IMR-90 (cell line): ENCODE measurements around the gene B4GALNT1. TPM values are rescaled to one million over a fixed set of nuclear protein-coding genes. Genes with fewer than 3 reads are reported as not detected.

Source experiments
- ATAC-seq: fragments of 200-7000 bp; cut with Tn5 transposase; 2 replicates; pipeline ENCODE4 v1.9.1; 2020; ENCODE audit warnings: low read depth, mild to moderate bottlenecking, moderate library complexity
- BruUV-seq: library from RNA; stranded (reverse); fragments of 400-500 nt; replicated peaks from 2 replicates; lab custom pipeline; 2021; lab: Mats Ljungman, UMichigan
- CTCF ChIA-PET: fragments of 300-600 bp; formaldehyde crosslinking; extraction: SDS; loops from one replicate; lab custom pipeline; 2021; ENCODE audit warnings: antibody characterized with exemption; lab: Yijun Ruan, JAX
- POLR2A ChIA-PET: fragments of 300-600 bp; sonication (Branson Sonifier 250); formaldehyde crosslinking; loops from one replicate; lab custom pipeline; 2022; ENCODE audit warnings: antibody characterized with exemption; ENCODE audit not compliant: unreplicated experiment; lab: Charles Lee
- DNase-seq: peaks from one replicate; pipeline ENCODE4 v3.0.0; 2013
- H2AFZ ChIP-seq: replicated peaks from 2 replicates; pipeline ENCODE3; 2013; ENCODE audit warnings: low read length, mild to moderate bottlenecking; ENCODE audit not compliant: poor library complexity
- H2AK5ac ChIP-seq: 2 replicates; pipeline ENCODE4 v1.6.1; 2013; ENCODE audit warnings: low read depth, low read length, inconsistent platforms
- H2AK9ac ChIP-seq: replicated peaks from 2 replicates; pipeline ENCODE3; 2013; ENCODE audit warnings: mild to moderate bottlenecking, low read depth, low read length, moderate library complexity; ENCODE audit not compliant: poor library complexity
- H2BK120ac ChIP-seq: 2 replicates; pipeline ENCODE4 v1.6.1; 2013; ENCODE audit warnings: low read depth, low read length, inconsistent platforms
- H2BK15ac ChIP-seq: 3 replicates; pipeline ENCODE4 v1.6.1; 2013; ENCODE audit warnings: low read depth, low read length, inconsistent platforms
- H2BK20ac ChIP-seq: 2 replicates; pipeline ENCODE4 v1.6.1; 2013; ENCODE audit warnings: low read depth, mild to moderate bottlenecking, inconsistent platforms, low read length, moderate library complexity
- H2BK5ac ChIP-seq: 2 replicates; pipeline ENCODE4 v1.6.1; 2013; ENCODE audit warnings: mild to moderate bottlenecking, low read depth, low read length, inconsistent platforms; ENCODE audit not compliant: poor library complexity, severe bottlenecking
- H3K14ac ChIP-seq: replicated peaks from 2 replicates; pipeline ENCODE4 v1.6.1; 2013; ENCODE audit warnings: low read depth, low read length, inconsistent platforms
- H3K18ac ChIP-seq: 2 replicates; pipeline ENCODE4 v1.6.1; 2013; ENCODE audit warnings: low read depth, low read length, control low read depth
- H3K23ac ChIP-seq: 2 replicates; pipeline ENCODE4 v1.6.1; 2013; ENCODE audit warnings: low read depth, low read length, inconsistent platforms
- H3K27ac ChIP-seq: 2 replicates; pipeline ENCODE4 v1.5.1; 2013; ENCODE audit warnings: mild to moderate bottlenecking, control low read depth, low read length; ENCODE audit not compliant: insufficient read depth
- H3K27me3 ChIP-seq: 2 replicates; pipeline ENCODE4 v1.6.1; 2013; ENCODE audit warnings: low read length; ENCODE audit not compliant: control insufficient read depth, insufficient read depth
- H3K36me3 ChIP-seq: 2 replicates; pipeline ENCODE4 v1.6.1; 2013; ENCODE audit warnings: low read length, mixed read lengths; ENCODE audit not compliant: control insufficient read depth, insufficient read depth
- H3K4ac ChIP-seq: 2 replicates; pipeline ENCODE4 v1.6.1; 2013; ENCODE audit warnings: low read depth, low read length, inconsistent platforms
- H3K4me1 ChIP-seq: 2 replicates; pipeline ENCODE4 v1.6.1; 2013; ENCODE audit warnings: low read length, mixed read lengths; ENCODE audit not compliant: control insufficient read depth, insufficient read depth
- H3K4me2 ChIP-seq: 2 replicates; pipeline ENCODE4 v1.6.1; 2013; ENCODE audit warnings: low read depth, mild to moderate bottlenecking, control low read depth, low read length, moderate library complexity
- H3K4me3 ChIP-seq: 2 replicates; pipeline ENCODE4 v1.5.1; 2013; ENCODE audit warnings: low read depth, mild to moderate bottlenecking, control low read depth, low read length, moderate library complexity; ENCODE audit not compliant: insufficient read depth
- H3K56ac ChIP-seq: 2 replicates; pipeline ENCODE4 v1.6.1; 2013; ENCODE audit warnings: low read length, inconsistent platforms; ENCODE audit not compliant: insufficient read depth; ENCODE audit errors: extremely low read depth
- H3K79me1 ChIP-seq, 2 experiments: 2 replicates each; pipeline ENCODE4 v1.6.1; 2013; ENCODE audit warnings: low read length in 2 of 2, inconsistent platforms in 1 of 2, low read depth in 1 of 2
- H3K9ac ChIP-seq: 2 replicates; pipeline ENCODE4 v1.6.1; 2013; ENCODE audit warnings: low read depth, low read length, control low read depth
- H3K9me1 ChIP-seq: 2 replicates; pipeline ENCODE4 v1.6.1; 2013; ENCODE audit warnings: low read length, inconsistent platforms; ENCODE audit not compliant: insufficient read depth
- H3K9me3 ChIP-seq: 2 replicates; pipeline ENCODE4 v1.6.1; 2013; ENCODE audit warnings: low read length; ENCODE audit not compliant: control insufficient read depth, insufficient read depth
- H4K20me1 ChIP-seq: 2 replicates; pipeline ENCODE4 v1.6.1; 2013; ENCODE audit warnings: low read length, inconsistent platforms; ENCODE audit not compliant: insufficient read depth
- H4K5ac ChIP-seq: 2 replicates; pipeline ENCODE4 v1.6.1; 2013; ENCODE audit warnings: mild to moderate bottlenecking, low read depth, low read length, control low read depth
- H4K8ac ChIP-seq, 2 experiments: 2 replicates each; pipeline ENCODE4 v1.6.1; 2013; ENCODE audit warnings: low read depth in 2 of 2, low read length in 2 of 2, control low read depth in 1 of 2, inconsistent platforms in 1 of 2
- H4K91ac ChIP-seq: 2 replicates; pipeline ENCODE4 v1.6.1; 2013; ENCODE audit warnings: low read depth, low read length, inconsistent platforms; ENCODE audit not compliant: insufficient read depth
- CEBPB ChIP-seq: IDR thresholded peaks from 2 replicates; pipeline ENCODE4 v1.6.1; 2012; ENCODE audit warnings: low read depth, low read length, improper control_type of control experiment
- CHD1 ChIP-seq: IDR thresholded peaks from 2 replicates; pipeline ENCODE4 v1.6.1; 2012; ENCODE audit warnings: low read depth, low read length, improper control_type of control experiment
- FOS ChIP-seq: fragments of 150-350 bp; IDR thresholded peaks from 2 replicates; pipeline ENCODE4 v1.6.1; 2016; ENCODE audit warnings: low read depth, low read length
- MAFK ChIP-seq: IDR thresholded peaks from 2 replicates; pipeline ENCODE4 v1.6.1; 2012; ENCODE audit warnings: low read depth, low read length, improper control_type of control experiment
- MAZ ChIP-seq: IDR thresholded peaks from 2 replicates; pipeline ENCODE4 v1.6.1; 2012; ENCODE audit warnings: low read depth, mild to moderate bottlenecking, low read length, improper control_type of control experiment, moderate library complexity, borderline replicate concordance
- NFE2L2 ChIP-seq: fragments of 150-350 bp; IDR thresholded peaks from 2 replicates; pipeline ENCODE4 v1.6.1; 2016; ENCODE audit warnings: low read depth, mild to moderate bottlenecking, low read length
- POLR2A ChIP-seq: IDR thresholded peaks from 2 replicates; pipeline ENCODE4 v1.6.1; 2012; ENCODE audit warnings: mild to moderate bottlenecking, low read depth, low read length
- RAD21 ChIP-seq: IDR thresholded peaks from 2 replicates; pipeline ENCODE4 v1.6.1; 2012; ENCODE audit warnings: low read length, improper control_type of control experiment
- SMC3 ChIP-seq: fragments of 150-350 bp; IDR thresholded peaks from 2 replicates; pipeline ENCODE4 v1.6.1; 2016; ENCODE audit warnings: low read depth, mild to moderate bottlenecking, antibody characterized with exemption, low read length, moderate library complexity
- WGBS, 2 experiments: methylation state at CpG; one replicate each; pipeline versions ENCODE4 v1.1.5 to v1.1.7; 2013; ENCODE audit warnings: missing lambda C conversion rate in 2 of 2; ENCODE audit not compliant: insufficient read length in 1 of 2; ENCODE audit errors: extremely low coverage in 2 of 2; 5-methylcytosine and 5-hydroxymethylcytosine counted together
- dilution Hi-C: fragments of 300-500 bp; cut with HindIII; formaldehyde crosslinking; loops from one replicate; pipeline ENCODE4 v1.14.3; 2018; ENCODE audit warnings: low sequenced_read_pairs; ENCODE audit not compliant: unreplicated experiment
- in situ Hi-C: fragments of 300-500 bp; cut with MboI; formaldehyde crosslinking; loops from 3 replicates; pipeline ENCODE4 v1.14.3; 2019; ENCODE audit warnings: low sequenced_read_pairs, inconsistent platforms, mixed read lengths
- intact Hi-C: fragments of 100-400 bp; cut with micrococcal nuclease; formaldehyde crosslinking; loops from 2 replicates; pipeline ENCODE4 v1.10.0; 2022
- polyA plus RNA-seq, 3 experiments: library from polyadenylated mRNA; depleted of rRNA; stranded (reverse); fragments of >200 nt; gene quantifications; 2 replicates each; pipeline ENCODE4 v1.2.3, GENCODE V29; 2012; ENCODE audit warnings: low replicate concordance in 1 of 3
- total RNA-seq: library from RNA; depleted of rRNA; stranded (reverse); fragments of >200 nt; gene quantifications from 2 replicates; pipeline ENCODE4 v1.2.3, GENCODE V29; 2012
- TF ChIP-seq, protein P1 (sequence below): conservative IDR thresholded peaks from 2 replicates; pipeline ENCODE4 v1.5.1; 2012; ENCODE audit warnings: mild to moderate bottlenecking, low read depth, low read length, improper control_type of control experiment
- TF ChIP-seq, protein P2 (sequence below): fragments of 150-350 bp; IDR thresholded peaks from 2 replicates; pipeline ENCODE4 v1.6.1; 2016; ENCODE audit warnings: low read depth, mild to moderate bottlenecking, low read length, moderate library complexity, borderline replicate concordance

Gene B4GALNT1
- total and polyA plus RNA-seq, 2 of the 4 experiments (the other 2 are of a cell fraction) = 0.18 to 0.62 TPM

DNA sequence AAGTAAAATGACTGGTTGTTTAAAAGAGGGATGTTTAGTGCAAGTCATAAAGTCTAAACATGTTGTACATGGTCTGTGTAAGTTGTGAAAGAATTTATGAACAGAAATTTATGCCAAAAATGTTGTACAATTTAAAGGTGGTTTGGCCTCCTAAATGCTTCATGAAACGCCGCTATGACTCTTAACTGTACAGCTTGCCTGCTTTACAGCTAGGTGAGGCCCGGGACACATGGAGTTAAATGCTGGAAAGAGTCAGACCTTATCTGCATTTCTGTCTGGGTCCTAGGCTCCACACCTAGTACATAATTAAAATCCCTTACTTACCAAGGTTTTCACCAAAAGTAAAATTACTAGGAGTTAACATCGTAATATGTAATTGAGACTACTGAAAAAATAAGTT is 28.4 kb upstream of the B4GALNT1 start:
- H2AK5ac ChIP-seq = no peak overlapping the region
- BruUV-seq = no TSS peak
- no peak overlapping the region for H3K4ac ChIP-seq
- dilution Hi-C loops = loop anchor here (25.0 kb wide), 1 partner anchor 99 kb away; the partner anchor contains the start of gene KIF5A
- no peaks in the 10 kb centered on the region for H3K4me1 ChIP-seq
- no peak overlapping the region for H3K9ac ChIP-seq
- no peak overlapping the region for H3K4me2 ChIP-seq
- H2BK20ac ChIP-seq = no peak overlapping the region
- no CpG with 5 or more reads among the region's 4 CpGs for WGBS, 2 experiments
- no peak for DNase-seq
- no peak overlapping the region for H3K23ac ChIP-seq
- H2BK120ac ChIP-seq = no peak overlapping the region
- no peak overlapping the region for H2BK15ac ChIP-seq
- CTCF ChIA-PET = interaction anchor here (1.2 kb wide), 1 partner anchor 79 kb away, joined by 3 read pairs; no protein-coding TSS in a partner anchor
- no peaks in the 10 kb centered on the region for H3K36me3 ChIP-seq
- POLR2A ChIA-PET = no interaction called here
- no peak overlapping the region for H2AK9ac ChIP-seq
- no peak overlapping the region for H3K27ac ChIP-seq
- H4K8ac ChIP-seq = no peak overlapping the region
- H4K20me1 ChIP-seq = no peaks in the 10 kb centered on the region
- peaks cover 5% of the 10 kb centered on the region; the same call in 1 of the 2 replicates for H3K27me3 ChIP-seq
- no peaks in the 10 kb centered on the region for H3K79me1 ChIP-seq
- intact Hi-C loops = no loop called here
- in situ Hi-C loops = no loop called here
- ATAC-seq = no peak
- H3K9me3 ChIP-seq = peaks cover 6% of the 10 kb centered on the region; the same call in 1 of the 2 replicates
- no peak overlapping the region for H3K18ac ChIP-seq
- no peak overlapping the region for H3K4me3 ChIP-seq
- H3K14ac ChIP-seq = no peak overlapping the region
- H4K91ac ChIP-seq = no peak overlapping the region
- no peak overlapping the region for H3K56ac ChIP-seq
- H4K5ac ChIP-seq = no peak overlapping the region
- H2BK5ac ChIP-seq = no peak overlapping the region
- H3K9me1 ChIP-seq = no peaks in the 10 kb centered on the region
- no peak overlapping the region for H2AFZ ChIP-seq
- TF ChIP-seq RAD21 (no peak), FOS (no peak), MAFK (no peak), CEBPB (no peak), SMC3 (no peak), MAZ (no peak), CHD1 (no peak), NFE2L2 (no peak), POLR2A (no peak)
- TF ChIP-seq, protein P1, sequence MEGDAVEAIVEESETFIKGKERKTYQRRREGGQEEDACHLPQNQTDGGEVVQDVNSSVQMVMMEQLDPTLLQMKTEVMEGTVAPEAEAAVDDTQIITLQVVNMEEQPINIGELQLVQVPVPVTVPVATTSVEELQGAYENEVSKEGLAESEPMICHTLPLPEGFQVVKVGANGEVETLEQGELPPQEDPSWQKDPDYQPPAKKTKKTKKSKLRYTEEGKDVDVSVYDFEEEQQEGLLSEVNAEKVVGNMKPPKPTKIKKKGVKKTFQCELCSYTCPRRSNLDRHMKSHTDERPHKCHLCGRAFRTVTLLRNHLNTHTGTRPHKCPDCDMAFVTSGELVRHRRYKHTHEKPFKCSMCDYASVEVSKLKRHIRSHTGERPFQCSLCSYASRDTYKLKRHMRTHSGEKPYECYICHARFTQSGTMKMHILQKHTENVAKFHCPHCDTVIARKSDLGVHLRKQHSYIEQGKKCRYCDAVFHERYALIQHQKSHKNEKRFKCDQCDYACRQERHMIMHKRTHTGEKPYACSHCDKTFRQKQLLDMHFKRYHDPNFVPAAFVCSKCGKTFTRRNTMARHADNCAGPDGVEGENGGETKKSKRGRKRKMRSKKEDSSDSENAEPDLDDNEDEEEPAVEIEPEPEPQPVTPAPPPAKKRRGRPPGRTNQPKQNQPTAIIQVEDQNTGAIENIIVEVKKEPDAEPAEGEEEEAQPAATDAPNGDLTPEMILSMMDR = no peak
- TF ChIP-seq, protein P2, sequence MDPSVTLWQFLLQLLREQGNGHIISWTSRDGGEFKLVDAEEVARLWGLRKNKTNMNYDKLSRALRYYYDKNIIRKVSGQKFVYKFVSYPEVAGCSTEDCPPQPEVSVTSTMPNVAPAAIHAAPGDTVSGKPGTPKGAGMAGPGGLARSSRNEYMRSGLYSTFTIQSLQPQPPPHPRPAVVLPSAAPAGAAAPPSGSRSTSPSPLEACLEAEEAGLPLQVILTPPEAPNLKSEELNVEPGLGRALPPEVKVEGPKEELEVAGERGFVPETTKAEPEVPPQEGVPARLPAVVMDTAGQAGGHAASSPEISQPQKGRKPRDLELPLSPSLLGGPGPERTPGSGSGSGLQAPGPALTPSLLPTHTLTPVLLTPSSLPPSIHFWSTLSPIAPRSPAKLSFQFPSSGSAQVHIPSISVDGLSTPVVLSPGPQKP = no peak
